Midbrain (tissue), 1 donor: ENCODE results near the gene CSNK2A1.

Experiments
- DNase-seq: peaks from one replicate; lab custom pipeline; 2025; lab: John Stamatoyannopoulos, UW

The CSNK2A1 gene

GRCh38 chr20:430091-430999, 113.2 kb downstream of the CSNK2A1 start:
- DNase-seq: no peak

- no peak for DNase-seq
These were observed 114.9 kb downstream of the CSNK2A1 start for GRCh38 chr20:428658-429200.

- no peak for DNase-seq
These were observed 115.5 kb downstream of the CSNK2A1 start for GRCh38 chr20:427849-428657.

GRCh38 chr20:427401-427800, 116.2 kb downstream of the CSNK2A1 start:
- DNase-seq: no peak

- DNase-seq: no peak
These were observed 117.0 kb downstream of the CSNK2A1 start for GRCh38 chr20:426566-426965.
